CD4-positive, alpha-beta T cell treated with Interleukin-6 for 4 hours (primary cell): ENCODE measurements around the gene SLC2A9.
"Not testable (repeated sequence)": the region's sequence is repeated elsewhere in the genome, so short reads cannot be mapped to it uniquely, and the experiment has no call there.

Experiments
- DNase-seq: peaks from one replicate; pipeline ENCODE4 v3.0.0-alpha.2; 2020; ENCODE audit warnings: mixed read lengths

The SLC2A9 gene

GRCh38 chr4:9923195-9923812 is 98.0 kb downstream of the SLC2A9 start:
- no peak for DNase-seq

GRCh38 chr4:9921326-9921725 is 100.0 kb downstream of the SLC2A9 start:
- DNase-seq, result no peak

- no peak for DNase-seq
Observed at GRCh38 chr4:9920029-9920428, 101.3 kb downstream of the SLC2A9 start.

- DNase-seq, result no peak
Observed at GRCh38 chr4:9919047-9919446, 102.2 kb downstream of the SLC2A9 start.

- no peak for DNase-seq
Observed at GRCh38 chr4:9918484-9918883, 102.8 kb downstream of the SLC2A9 start.

- no peak for DNase-seq
Observed at GRCh38 chr4:9916937-9917336, 104.4 kb downstream of the SLC2A9 start.

- DNase-seq, result no peak
Observed at GRCh38 chr4:9916346-9916745, 105.0 kb downstream of the SLC2A9 start.

GRCh38 chr4:9913846-9914245 is 107.5 kb downstream of the SLC2A9 start:
- DNase-seq, result no peak

GRCh38 chr4:9906996-9907395 is 114.3 kb downstream of the SLC2A9 start:
- DNase-seq, result no peak

- DNase-seq, result no peak
Observed at GRCh38 chr4:9904976-9905587, 116.2 kb downstream of the SLC2A9 start.

GRCh38 chr4:9903317-9903716 is 118.0 kb downstream of the SLC2A9 start:
- DNase-seq, result no peak

- DNase-seq, result no peak
Observed at GRCh38 chr4:9901257-9901656, 120.0 kb downstream of the SLC2A9 start.

GRCh38 chr4:9900633-9901032 is 120.7 kb downstream of the SLC2A9 start:
- DNase-seq, result not testable (repeated sequence)

GRCh38 chr4:9899306-9900055 is 121.8 kb downstream of the SLC2A9 start:
- no peak for DNase-seq

GRCh38 chr4:9898596-9899305 is 122.5 kb downstream of the SLC2A9 start:
- no peak for DNase-seq

GRCh38 chr4:9895333-9895705 is 126.0 kb downstream of the SLC2A9 start:
- no peak for DNase-seq

- no peak for DNase-seq
Observed at GRCh38 chr4:9894644-9895332, 126.5 kb downstream of the SLC2A9 start.

- no peak for DNase-seq
Observed at GRCh38 chr4:9893329-9894108, 127.8 kb downstream of the SLC2A9 start.

GRCh38 chr4:9891740-9892139 is 129.6 kb downstream of the SLC2A9 start:
- DNase-seq, result no peak

GRCh38 chr4:9891056-9891455 is 130.2 kb downstream of the SLC2A9 start:
- no peak for DNase-seq

GRCh38 chr4:9889306-9889705 is 132.0 kb downstream of the SLC2A9 start:
- no peak for DNase-seq

GRCh38 chr4:9885958-9886357 is 135.3 kb downstream of the SLC2A9 start:
- no peak for DNase-seq
